ENCODE data around the gene SULT6B1. TPM values are rescaled to one million over a fixed set of nuclear protein-coding genes. Genes with fewer than 3 reads are reported as not detected.

The SULT6B1 gene
- total RNA-seq, 1 donor from 2014 or later, result not detected

DNA sequence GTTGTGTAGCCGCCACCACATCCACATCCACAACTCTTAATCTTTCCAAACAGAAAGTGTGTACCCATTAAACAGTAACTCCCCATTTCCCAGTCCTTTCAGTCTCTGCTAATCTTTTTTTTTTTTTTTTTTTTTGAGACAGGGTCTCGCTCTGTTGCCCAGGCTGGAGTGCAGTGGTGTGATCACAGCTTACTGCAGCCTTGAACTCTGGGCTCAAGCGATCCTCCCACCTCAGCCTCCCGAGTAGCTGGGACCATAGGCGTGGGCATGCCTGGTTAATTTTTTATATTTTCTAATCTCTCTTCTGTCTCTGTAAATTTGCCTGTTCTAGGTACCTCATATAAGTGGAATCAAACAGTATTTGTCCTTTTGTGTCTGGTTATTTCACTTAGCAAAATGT, 35.2 kb downstream of the SULT6B1 start:
- DNase-seq (ENCODE audit: low read depth), result no peak

DNA sequence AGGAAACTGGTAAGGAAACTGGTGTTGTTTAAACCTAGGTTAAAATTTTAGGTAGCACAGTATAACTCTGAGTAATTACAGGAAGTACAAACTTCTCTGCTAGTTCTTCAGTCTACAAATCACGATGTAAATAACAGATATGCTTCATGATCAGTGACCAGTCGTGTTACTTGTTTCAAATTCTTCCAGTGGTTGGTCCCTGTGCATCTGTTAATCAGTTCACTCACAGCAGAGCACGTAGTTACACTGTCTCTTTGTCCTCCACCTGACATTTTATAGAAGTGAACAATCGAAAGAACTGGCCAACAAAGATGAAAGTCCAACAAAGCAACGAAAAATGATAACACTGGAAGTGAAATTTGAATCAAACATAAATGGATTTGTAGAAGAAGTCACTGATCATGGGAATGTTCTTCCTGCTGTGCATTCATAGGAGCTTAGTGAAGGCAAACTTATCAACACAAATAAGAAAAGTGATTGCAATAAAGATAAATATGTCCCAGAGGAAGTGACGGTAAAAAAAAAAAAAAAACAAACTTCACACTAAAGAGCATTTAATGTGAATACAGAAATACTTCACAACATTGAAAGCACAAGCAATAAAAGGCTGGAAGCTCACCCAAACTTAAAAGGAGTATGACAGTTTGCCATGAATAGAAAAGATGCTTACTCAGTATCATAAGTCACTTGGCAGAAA, 38.7 kb downstream of the SULT6B1 start:
- DNase-seq (ENCODE audit: low read depth), result peak; percentile 10

DNA sequence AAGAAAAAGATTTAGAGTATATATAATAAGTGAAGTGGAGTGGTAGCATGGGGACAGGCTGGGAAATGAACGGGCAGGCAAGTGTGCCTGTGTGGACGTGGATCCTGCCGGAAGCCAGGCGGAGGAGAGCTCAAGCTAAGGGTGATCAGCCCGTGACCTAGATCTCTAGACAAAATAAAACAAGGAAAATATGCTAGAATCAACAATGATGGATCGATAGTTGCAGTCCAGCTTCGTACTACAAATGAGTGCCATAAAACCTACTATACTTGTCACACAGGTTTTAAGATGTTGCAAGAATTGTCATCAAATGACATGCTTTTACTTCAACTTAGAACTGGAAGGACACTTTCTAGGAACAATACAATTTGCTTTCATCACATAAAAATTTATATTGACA, 40.1 kb downstream of the SULT6B1 start:
- no peak for DNase-seq (ENCODE audit: low read depth)

DNA sequence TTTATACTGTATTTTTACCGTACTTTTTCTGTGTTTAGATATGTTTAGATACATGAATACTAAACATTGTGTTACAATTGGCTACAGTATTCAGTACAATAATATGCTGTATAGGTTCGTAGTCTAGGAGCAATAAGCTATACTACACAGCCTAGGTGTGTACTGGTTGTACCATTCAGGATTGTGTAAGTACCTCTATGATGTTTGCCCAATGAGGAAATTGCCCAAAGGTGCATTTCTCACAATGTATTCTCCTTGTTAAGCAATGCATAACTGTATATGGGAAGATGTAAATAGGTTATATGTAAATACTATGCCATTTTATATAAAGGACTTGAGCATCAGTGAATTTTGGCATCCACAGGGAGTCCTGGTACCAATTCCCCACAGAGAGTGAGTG, 42.4 kb downstream of the SULT6B1 start:
- no peak for DNase-seq (ENCODE audit: low read depth)

DNA sequence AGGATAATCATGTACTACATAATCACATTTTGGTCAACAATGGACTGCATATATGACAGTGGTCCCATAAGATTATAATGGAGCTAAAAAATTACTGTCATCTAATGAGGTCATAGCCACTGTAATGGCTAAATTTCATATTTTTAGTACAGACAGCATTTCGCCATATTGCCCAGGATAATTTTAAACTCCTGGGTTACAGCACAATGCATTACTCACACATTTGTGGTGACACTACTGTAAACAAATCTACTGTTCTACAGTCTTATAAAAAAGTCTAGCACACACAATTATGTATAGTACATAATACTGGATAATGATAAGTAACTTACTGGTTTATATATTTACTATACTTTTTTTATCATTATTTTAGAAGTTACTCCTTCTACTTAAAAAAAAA, 44.5 kb downstream of the SULT6B1 start:
- no peak for DNase-seq (ENCODE audit: low read depth)

DNA sequence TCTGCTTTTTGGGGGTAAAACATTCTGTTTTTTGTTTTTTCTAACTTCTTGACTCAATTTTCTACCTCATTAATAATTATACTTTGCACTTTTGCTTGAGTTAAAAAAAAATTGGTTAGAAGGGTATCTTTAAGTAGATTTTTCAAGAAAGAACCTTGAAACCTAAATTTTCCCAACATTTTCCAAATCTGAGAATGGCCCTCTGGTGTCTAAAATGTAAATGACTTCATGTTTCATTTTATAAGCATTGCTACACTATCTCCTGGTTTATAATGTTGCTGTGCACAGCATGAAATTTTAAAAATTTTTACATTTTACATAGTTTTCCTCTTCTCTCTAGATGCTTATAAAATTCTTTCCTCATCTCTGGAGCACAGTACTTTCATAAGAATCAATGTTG, 45.9 kb downstream of the SULT6B1 start:
- no peak for DNase-seq (ENCODE audit: low read depth)

DNA sequence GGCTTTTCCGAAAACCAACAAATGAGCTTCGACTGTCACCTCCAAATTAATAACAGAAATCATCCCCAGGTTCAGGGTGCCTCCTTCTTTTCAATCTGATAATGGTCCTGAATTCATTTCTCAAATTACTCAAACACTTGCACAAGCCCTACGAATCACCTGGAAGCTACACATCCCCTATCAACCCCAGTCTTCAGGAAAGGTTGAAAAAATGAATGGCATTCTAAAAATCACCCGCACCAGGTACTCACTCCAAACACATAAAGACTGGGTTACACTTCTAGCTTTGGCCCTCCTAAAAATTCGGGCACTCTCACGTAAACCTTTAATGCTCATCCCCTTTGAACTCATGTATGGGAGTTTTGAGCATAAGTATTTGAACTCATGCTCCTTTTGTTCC, 55.6 kb downstream of the SULT6B1 start:
- no peak for DNase-seq (ENCODE audit: low read depth)

DNA sequence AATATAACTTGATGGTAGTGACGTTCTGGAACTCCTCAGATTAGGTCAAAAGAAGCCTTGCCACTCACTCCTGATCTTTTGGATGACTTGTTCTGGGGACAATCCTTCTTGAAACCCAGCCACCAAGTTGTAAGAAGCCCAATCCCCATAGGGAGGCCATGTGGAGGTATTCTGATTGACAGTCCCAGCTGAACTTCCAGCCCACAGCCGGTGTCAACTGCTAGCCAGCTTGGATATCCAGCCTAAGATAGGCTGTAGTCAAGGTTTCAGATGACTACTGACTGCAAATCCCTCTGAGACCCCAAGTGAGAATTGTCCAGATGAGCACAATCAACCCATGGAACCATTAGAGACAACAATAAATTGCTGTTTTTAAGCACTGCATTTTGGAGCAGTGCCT, 63.1 kb downstream of the SULT6B1 start:
- DNase-seq (ENCODE audit: low read depth), result no peak

DNA sequence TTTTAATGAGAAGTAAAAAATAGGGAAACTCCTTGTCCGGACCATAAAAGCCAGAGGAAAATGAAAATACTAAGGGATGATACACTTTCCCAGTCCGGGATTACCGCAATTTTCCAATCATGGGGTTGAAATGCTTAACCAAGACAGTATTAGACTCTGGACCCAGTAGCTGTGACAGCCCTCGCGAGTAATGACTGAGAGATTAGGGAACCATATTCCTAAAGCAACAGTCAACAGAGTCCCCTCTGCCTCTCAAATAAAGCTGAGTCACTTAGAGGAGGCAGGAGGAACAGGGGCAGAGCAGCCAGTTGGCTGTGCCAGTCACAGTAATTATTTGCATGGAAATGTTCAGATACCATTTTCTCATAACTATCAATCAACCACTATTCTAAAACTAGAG, 69.3 kb downstream of the SULT6B1 start:
- no peak for DNase-seq (ENCODE audit: low read depth)

Other genes starting within 250 kb of the SULT6B1 start
- 16.7 and 26.1 TPM in 2 replicates for gene STRN, start 222.1 kb downstream of the SULT6B1 start, total RNA-seq
- 23.6 and 31.6 TPM in 2 replicates for gene HEATR5B, start 104.3 kb downstream of the SULT6B1 start, total RNA-seq
- gene GPATCH11, start 104.2 kb downstream of the SULT6B1 start, total RNA-seq, result 5.6 and 6.1 TPM in 2 replicates
- gene EIF2AK2, start 31.7 kb downstream of the SULT6B1 start, total RNA-seq, result 23.8 and 38.7 TPM in 2 replicates
- 18.6 and 25.6 TPM in 2 replicates for gene CEBPZOS, start 7.8 kb upstream of the SULT6B1 start, total RNA-seq
- 59.6 and 76.9 TPM in 2 replicates for gene CEBPZ, start 42.9 kb upstream of the SULT6B1 start, total RNA-seq
- 14.9 and 17.3 TPM in 2 replicates for gene NDUFAF7, start 43.0 kb upstream of the SULT6B1 start, total RNA-seq
- 68.6 and 69.3 TPM in 2 replicates for gene PRKD3, start 136.2 kb upstream of the SULT6B1 start, total RNA-seq
- gene QPCT, start 156.0 kb upstream of the SULT6B1 start, total RNA-seq, result 81.8 and 83.0 TPM in 2 replicates